ENCODE results near the gene ACSF3.
"Not testable (repeated sequence)": the region's sequence is repeated elsewhere in the genome, so short reads cannot be mapped to it uniquely, and the experiment has no call there.

The ACSF3 gene

GRCh38 chr16:89184677-89184932 is 91.0 kb downstream of the ACSF3 start:
- Histone ChIP-seq H3K9ac (ENCODE audit: low read depth, low read length) (no peak overlapping the region), H3K4me3 (ENCODE audit: low read length) (no peak overlapping the region), H3K4me1 (ENCODE audit: insufficient read depth, low read length) (no peaks in the 10 kb centered on the region), H3K27ac (ENCODE audit: low read length) (no peak overlapping the region), H3K27me3 (ENCODE audit: insufficient read depth, low read length) (peaks cover 3% of the 10 kb centered on the region; the same call in 1 of the 2 replicates), H3K9me3 (ENCODE audit: insufficient read depth, low read depth, low read length) (no peaks in the 10 kb centered on the region), H3K36me3 (ENCODE audit: insufficient read depth, low read depth, low read length) (no peaks in the 10 kb centered on the region)

GRCh38 chr16:89184933-89185794 is 91.5 kb downstream of the ACSF3 start:
- H3K27me3 ChIP-seq (ENCODE audit: insufficient read depth, low read length), result peaks cover 7% of the 10 kb centered on the region; the same call in 1 of the 2 replicates
- H3K27ac ChIP-seq (ENCODE audit: low read length), result no peak overlapping the region
- H3K4me3 ChIP-seq (ENCODE audit: low read length), result no peak overlapping the region
- no peaks in the 10 kb centered on the region for H3K4me1 ChIP-seq (ENCODE audit: insufficient read depth, low read length)
- H3K36me3 ChIP-seq (ENCODE audit: insufficient read depth, low read depth, low read length), result no peaks in the 10 kb centered on the region
- no peak overlapping the region for H3K9ac ChIP-seq (ENCODE audit: low read depth, low read length)
- H3K9me3 ChIP-seq (ENCODE audit: insufficient read depth, low read depth, low read length), result no peaks in the 10 kb centered on the region

GRCh38 chr16:89185887-89186592 is 92.4 kb downstream of the ACSF3 start:
- H3K4me1 ChIP-seq (ENCODE audit: insufficient read depth, low read length); H3K4me3 ChIP-seq (ENCODE audit: low read length); H3K36me3 ChIP-seq (ENCODE audit: insufficient read depth, low read depth, low read length); H3K27ac ChIP-seq (ENCODE audit: low read length); H3K9ac ChIP-seq (ENCODE audit: low read depth, low read length); H3K9me3 ChIP-seq (ENCODE audit: insufficient read depth, low read depth, low read length): not testable (repeated sequence)
- H3K27me3 ChIP-seq (ENCODE audit: insufficient read depth, low read length), result peaks cover 16% of the 10 kb centered on the region

GRCh38 chr16:89186593-89187031 is 93.0 kb downstream of the ACSF3 start:
- not testable (repeated sequence) for H3K36me3 ChIP-seq (ENCODE audit: insufficient read depth, low read depth, low read length); H3K9ac ChIP-seq (ENCODE audit: low read depth, low read length); H3K4me3 ChIP-seq (ENCODE audit: low read length); H3K4me1 ChIP-seq (ENCODE audit: insufficient read depth, low read length); H3K27ac ChIP-seq (ENCODE audit: low read length); H3K9me3 ChIP-seq (ENCODE audit: insufficient read depth, low read depth, low read length)
- H3K27me3 ChIP-seq (ENCODE audit: insufficient read depth, low read length), result peaks cover 22% of the 10 kb centered on the region

- H3K27ac ChIP-seq (ENCODE audit: low read length), result no peak overlapping the region
- no peak overlapping the region for H3K9ac ChIP-seq (ENCODE audit: low read depth, low read length)
- peaks cover 23% of the 10 kb centered on the region for H3K27me3 ChIP-seq (ENCODE audit: insufficient read depth, low read length)
These were observed 93.5 kb downstream of the ACSF3 start for GRCh38 chr16:89187032-89187769.

GRCh38 chr16:89187770-89188392 is 94.2 kb downstream of the ACSF3 start:
- H3K27ac ChIP-seq (ENCODE audit: low read length), result no peak overlapping the region
- H3K9ac ChIP-seq (ENCODE audit: low read depth, low read length), result no peak overlapping the region

More at GRCh38 chr16:89187032-89187769, 93.5 kb downstream of the ACSF3 start:
- H3K4me3 ChIP-seq (ENCODE audit: low read length), result no peak overlapping the region
- H3K9me3 ChIP-seq (ENCODE audit: insufficient read depth, low read depth, low read length), result no peaks in the 10 kb centered on the region
- H3K4me1 ChIP-seq (ENCODE audit: insufficient read depth, low read length), result no peaks in the 10 kb centered on the region
- H3K36me3 ChIP-seq (ENCODE audit: insufficient read depth, low read depth, low read length), result no peaks in the 10 kb centered on the region

GRCh38 chr16:89188471-89189357 is 95.1 kb downstream of the ACSF3 start:
- H3K27me3 ChIP-seq (ENCODE audit: insufficient read depth, low read length), result peaks cover 25% of the 10 kb centered on the region
- H3K27ac ChIP-seq (ENCODE audit: low read length); H3K36me3 ChIP-seq (ENCODE audit: insufficient read depth, low read depth, low read length); H3K9me3 ChIP-seq (ENCODE audit: insufficient read depth, low read depth, low read length); H3K4me3 ChIP-seq (ENCODE audit: low read length); H3K9ac ChIP-seq (ENCODE audit: low read depth, low read length); H3K4me1 ChIP-seq (ENCODE audit: insufficient read depth, low read length): not testable (repeated sequence)

More at GRCh38 chr16:89187770-89188392, 94.2 kb downstream of the ACSF3 start:
- no peak overlapping the region for H3K4me3 ChIP-seq (ENCODE audit: low read length)
- H3K4me1 ChIP-seq (ENCODE audit: insufficient read depth, low read length), result no peaks in the 10 kb centered on the region
- no peaks in the 10 kb centered on the region for H3K9me3 ChIP-seq (ENCODE audit: insufficient read depth, low read depth, low read length)
- peaks cover 23% of the 10 kb centered on the region for H3K27me3 ChIP-seq (ENCODE audit: insufficient read depth, low read length)
- H3K36me3 ChIP-seq (ENCODE audit: insufficient read depth, low read depth, low read length), result no peaks in the 10 kb centered on the region

- H3K27ac ChIP-seq (ENCODE audit: low read length), result no peak overlapping the region
- H3K9ac ChIP-seq (ENCODE audit: low read depth, low read length), result no peak overlapping the region
- no peaks in the 10 kb centered on the region for H3K4me1 ChIP-seq (ENCODE audit: insufficient read depth, low read length)
- H3K4me3 ChIP-seq (ENCODE audit: low read length), result no peak overlapping the region
- H3K9me3 ChIP-seq (ENCODE audit: insufficient read depth, low read depth, low read length), result no peaks in the 10 kb centered on the region
- H3K27me3 ChIP-seq (ENCODE audit: insufficient read depth, low read length), result peaks cover 33% of the 10 kb centered on the region
- no peaks in the 10 kb centered on the region for H3K36me3 ChIP-seq (ENCODE audit: insufficient read depth, low read depth, low read length)
These were observed 95.8 kb downstream of the ACSF3 start for GRCh38 chr16:89189358-89190025.

GRCh38 chr16:89190150-89190958 is 96.7 kb downstream of the ACSF3 start:
- Histone ChIP-seq H3K4me1 (ENCODE audit: insufficient read depth, low read length) (no peaks in the 10 kb centered on the region), H3K9ac (ENCODE audit: low read depth, low read length) (no peak overlapping the region), H3K36me3 (ENCODE audit: insufficient read depth, low read depth, low read length) (no peaks in the 10 kb centered on the region), H3K27ac (ENCODE audit: low read length) (no peak overlapping the region), H3K27me3 (ENCODE audit: insufficient read depth, low read length) (peaks cover 34% of the 10 kb centered on the region), H3K9me3 (ENCODE audit: insufficient read depth, low read depth, low read length) (no peaks in the 10 kb centered on the region), H3K4me3 (ENCODE audit: low read length) (no peak overlapping the region)

Measured in iPS-20b (cell line).